Stomach (tissue), 4 donors: ENCODE data around the gene C18orf63.

Source experiments
- POLR2A ChIP-seq, 4 donors: fragments of 450-650 bp; IDR thresholded peaks; one replicate each; pipeline ENCODE4 v1.6.1; 2016; ENCODE audit warnings: antibody characterized with exemption in 4 of 4, control low read depth in 2 of 4, mild to moderate bottlenecking in 1 of 4, moderate library complexity in 1 of 4
- POLR2AphosphoS5 ChIP-seq, 3 donors: sonication (generic); formaldehyde crosslinking; IDR thresholded peaks; one replicate each; pipeline ENCODE4 v1.6.1; 2016; ENCODE audit warnings: antibody characterized with exemption in 3 of 3
- TF ChIP-seq, protein P1 (sequence below), 7 experiments: fragments of 450-650 bp in 4 of 7; fragments of 200-600 bp in 3 of 7; sonication (generic) in 3 of 7; IDR thresholded peaks; one replicate each; pipeline ENCODE4 v1.5.1; 2016 to 2019; ENCODE audit warnings: antibody characterized with exemption in 7 of 7, control low read depth in 2 of 7, mild to moderate bottlenecking in 1 of 7

DNA sequence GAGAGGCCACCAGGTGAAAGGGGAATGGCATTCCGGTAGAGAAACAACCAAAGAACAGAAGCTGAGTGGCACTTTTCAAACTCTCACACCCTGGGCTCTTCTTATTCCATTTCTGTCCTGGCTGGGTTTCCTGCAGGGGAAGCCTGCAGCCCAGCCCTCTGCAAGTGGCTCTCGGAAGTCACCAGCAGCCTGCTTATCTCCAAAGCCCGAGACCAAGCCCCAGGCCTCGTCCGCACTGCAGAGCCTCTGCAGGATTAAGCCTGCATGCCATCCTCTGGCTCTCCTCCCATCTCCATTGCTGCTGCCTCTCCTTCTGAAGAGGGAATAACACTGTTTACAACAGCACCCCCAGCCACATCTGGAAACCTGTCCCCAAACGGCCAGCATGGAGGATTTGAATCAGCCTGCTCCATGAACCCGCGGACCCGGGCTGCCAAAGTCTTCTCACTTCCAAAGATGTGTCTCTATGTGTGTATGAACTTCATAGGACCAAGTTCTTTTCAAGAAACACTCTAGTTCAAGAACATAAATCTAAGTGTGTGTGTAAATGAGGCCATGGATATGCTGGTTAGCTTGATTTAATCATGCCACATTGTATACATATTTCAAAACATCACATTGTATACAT is 87.3 kb downstream of the C18orf63 start:
- TF ChIP-seq, protein P1, sequence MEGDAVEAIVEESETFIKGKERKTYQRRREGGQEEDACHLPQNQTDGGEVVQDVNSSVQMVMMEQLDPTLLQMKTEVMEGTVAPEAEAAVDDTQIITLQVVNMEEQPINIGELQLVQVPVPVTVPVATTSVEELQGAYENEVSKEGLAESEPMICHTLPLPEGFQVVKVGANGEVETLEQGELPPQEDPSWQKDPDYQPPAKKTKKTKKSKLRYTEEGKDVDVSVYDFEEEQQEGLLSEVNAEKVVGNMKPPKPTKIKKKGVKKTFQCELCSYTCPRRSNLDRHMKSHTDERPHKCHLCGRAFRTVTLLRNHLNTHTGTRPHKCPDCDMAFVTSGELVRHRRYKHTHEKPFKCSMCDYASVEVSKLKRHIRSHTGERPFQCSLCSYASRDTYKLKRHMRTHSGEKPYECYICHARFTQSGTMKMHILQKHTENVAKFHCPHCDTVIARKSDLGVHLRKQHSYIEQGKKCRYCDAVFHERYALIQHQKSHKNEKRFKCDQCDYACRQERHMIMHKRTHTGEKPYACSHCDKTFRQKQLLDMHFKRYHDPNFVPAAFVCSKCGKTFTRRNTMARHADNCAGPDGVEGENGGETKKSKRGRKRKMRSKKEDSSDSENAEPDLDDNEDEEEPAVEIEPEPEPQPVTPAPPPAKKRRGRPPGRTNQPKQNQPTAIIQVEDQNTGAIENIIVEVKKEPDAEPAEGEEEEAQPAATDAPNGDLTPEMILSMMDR (IDR thresholded peaks at IDR 0.05) = no peak
- no peak for TF ChIP-seq POLR2AphosphoS5 (IDR thresholded peaks at IDR 0.05)
- TF ChIP-seq POLR2A (IDR thresholded peaks at IDR 0.05) = no peak
